Kidney epithelial cell (primary cell): ENCODE data around the gene ARHGAP12. TPM values are rescaled to one million over a fixed set of nuclear protein-coding genes. Genes with fewer than 3 reads are reported as not detected.

Experiments
- DNase-seq: peaks from one replicate; pipeline ENCODE4 v3.0.0-alpha.2; 2010; ENCODE audit warnings: low read depth
- H3K27me3 ChIP-seq: 2 replicates; pipeline ENCODE4 v1.6.0; 2011; ENCODE audit warnings: low read length; ENCODE audit not compliant: control insufficient read depth, insufficient read depth
- H3K36me3 ChIP-seq: 2 replicates; pipeline ENCODE4 v1.5.1; 2011; ENCODE audit warnings: low read length; ENCODE audit not compliant: control insufficient read depth, insufficient read depth
- H3K4me3 ChIP-seq: 2 replicates; pipeline ENCODE4 v1.5.1; 2011; ENCODE audit warnings: low read depth, mild to moderate bottlenecking, control low read depth, low read length
- total RNA-seq: library from RNA; depleted of rRNA; stranded (reverse); fragments of >200 nt; gene quantifications from 2 replicates; pipeline ENCODE4 v1.2.3, GENCODE V29; 2015
- TF ChIP-seq, protein P1 (sequence below): IDR thresholded peaks from 2 replicates; pipeline ENCODE4 v1.5.1; 2011; ENCODE audit warnings: mild to moderate bottlenecking, moderate library complexity, low read length, control low read depth, inconsistent platforms; ENCODE audit not compliant: insufficient read depth, poor library complexity, severe bottlenecking

The ARHGAP12 gene
- total RNA-seq, 1 donor from 2014 or later: 38.7 TPM

- Histone ChIP-seq H3K27me3 (no peaks in the 10 kb centered on the region), H3K4me3 (no peak overlapping the region), H3K36me3 (no peaks in the 10 kb centered on the region)
- no peak for DNase-seq
- TF ChIP-seq, protein P1, sequence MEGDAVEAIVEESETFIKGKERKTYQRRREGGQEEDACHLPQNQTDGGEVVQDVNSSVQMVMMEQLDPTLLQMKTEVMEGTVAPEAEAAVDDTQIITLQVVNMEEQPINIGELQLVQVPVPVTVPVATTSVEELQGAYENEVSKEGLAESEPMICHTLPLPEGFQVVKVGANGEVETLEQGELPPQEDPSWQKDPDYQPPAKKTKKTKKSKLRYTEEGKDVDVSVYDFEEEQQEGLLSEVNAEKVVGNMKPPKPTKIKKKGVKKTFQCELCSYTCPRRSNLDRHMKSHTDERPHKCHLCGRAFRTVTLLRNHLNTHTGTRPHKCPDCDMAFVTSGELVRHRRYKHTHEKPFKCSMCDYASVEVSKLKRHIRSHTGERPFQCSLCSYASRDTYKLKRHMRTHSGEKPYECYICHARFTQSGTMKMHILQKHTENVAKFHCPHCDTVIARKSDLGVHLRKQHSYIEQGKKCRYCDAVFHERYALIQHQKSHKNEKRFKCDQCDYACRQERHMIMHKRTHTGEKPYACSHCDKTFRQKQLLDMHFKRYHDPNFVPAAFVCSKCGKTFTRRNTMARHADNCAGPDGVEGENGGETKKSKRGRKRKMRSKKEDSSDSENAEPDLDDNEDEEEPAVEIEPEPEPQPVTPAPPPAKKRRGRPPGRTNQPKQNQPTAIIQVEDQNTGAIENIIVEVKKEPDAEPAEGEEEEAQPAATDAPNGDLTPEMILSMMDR: no peak
Measured at GRCh38 chr10:31830887-31831286, 97.7 kb downstream of the ARHGAP12 start.

- no peak overlapping the region for H3K4me3 ChIP-seq
- H3K36me3 ChIP-seq: no peaks in the 10 kb centered on the region
- TF ChIP-seq, protein P1: no peak
- H3K27me3 ChIP-seq: no peaks in the 10 kb centered on the region
- no peak for DNase-seq
Measured at GRCh38 chr10:31829776-31830175, 98.9 kb downstream of the ARHGAP12 start.

GRCh38 chr10:31823358-31823757 is 105.3 kb downstream of the ARHGAP12 start:
- H3K4me3 ChIP-seq: no peak overlapping the region
- H3K36me3 ChIP-seq: no peaks in the 10 kb centered on the region
- TF ChIP-seq, protein P1: no peak
- no peaks in the 10 kb centered on the region for H3K27me3 ChIP-seq
- DNase-seq: no peak

DNA sequence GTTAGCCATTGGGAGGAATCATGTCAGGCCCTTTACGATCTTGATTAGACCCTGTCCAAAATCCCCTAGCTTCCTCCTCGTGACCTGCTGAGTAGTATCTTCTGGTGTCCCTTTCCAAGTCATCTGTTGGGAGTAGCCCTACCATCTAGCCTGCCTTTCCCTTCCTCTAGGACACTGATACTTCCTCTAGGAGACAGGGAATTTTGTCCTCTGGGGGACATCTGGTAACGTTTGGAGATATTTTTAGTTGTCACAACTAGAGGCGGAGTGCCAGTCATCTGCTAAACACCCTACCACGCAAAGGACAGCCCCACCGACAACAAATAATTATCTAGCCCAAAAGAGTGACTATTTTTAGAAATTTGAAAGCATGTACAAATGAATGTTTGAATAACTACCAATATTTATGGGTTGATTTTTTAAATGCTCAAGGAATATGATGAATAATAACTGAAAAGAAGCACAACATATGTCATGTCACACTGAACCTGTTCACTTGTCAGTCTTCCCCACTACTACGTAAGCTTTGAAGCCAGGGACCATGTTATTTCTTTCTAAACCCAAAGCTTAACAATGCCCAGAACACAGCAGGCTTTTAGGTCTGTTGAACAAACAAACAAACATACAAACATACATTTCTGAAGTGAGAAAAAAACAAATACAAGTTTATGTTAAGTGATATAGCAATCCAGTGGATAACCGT is 105.9 kb downstream of the ARHGAP12 start:
- DNase-seq: no peak
- Histone ChIP-seq H3K36me3 (no peaks in the 10 kb centered on the region), H3K27me3 (no peaks in the 10 kb centered on the region), H3K4me3 (no peak overlapping the region)
- TF ChIP-seq, protein P1: no peak

GRCh38 chr10:31822150-31822549 is 106.5 kb downstream of the ARHGAP12 start:
- Histone ChIP-seq H3K36me3 (no peaks in the 10 kb centered on the region), H3K27me3 (no peaks in the 10 kb centered on the region), H3K4me3 (no peak overlapping the region)
- TF ChIP-seq, protein P1: no peak
- no peak for DNase-seq
